Uterus (tissue), 4 donors: ENCODE data around the gene FBXO21. TPM values are rescaled to one million over a fixed set of nuclear protein-coding genes. Genes with fewer than 3 reads are reported as not detected.
"Not testable (repeated sequence)": the region's sequence is repeated elsewhere in the genome, so short reads cannot be mapped to it uniquely, and the experiment has no call there.

Source experiments
- DNase-seq, 2 donors: peaks; one replicate each; pipeline ENCODE4 v3.0.0-alpha.2; 2019 to 2020
- H3K27ac ChIP-seq, 2 donors: fragments of 200-600 bp; sonication (generic); 1 replicate in 1 of 2; 2 replicates in 1 of 2; pipeline ENCODE4 v1.5.1; 2016 to 2018
- H3K27me3 ChIP-seq, 2 donors: fragments of 200-600 bp; sonication (generic); one replicate each; pipeline ENCODE4 v1.5.1; 2018 to 2019; ENCODE audit warnings: control low read depth in 1 of 2
- H3K36me3 ChIP-seq, 2 donors: fragments of 200-600 bp; sonication (generic); one replicate each; pipeline ENCODE4 v1.5.1; 2019; ENCODE audit warnings: control low read depth in 1 of 2
- H3K4me1 ChIP-seq, 2 donors: fragments of 200-600 bp; sonication (generic); one replicate each; pipeline ENCODE4 v1.5.1; 2018 to 2019; ENCODE audit warnings: control low read depth in 1 of 2
- H3K4me3 ChIP-seq, 2 donors: fragments of 200-600 bp; sonication (generic); 1 replicate in 1 of 2; 2 replicates in 1 of 2; pipeline ENCODE4 v1.5.1; 2018 to 2019; ENCODE audit warnings: mild to moderate bottlenecking in 1 of 2
- H3K9me3 ChIP-seq, 2 donors: fragments of 200-600 bp; sonication (generic); one replicate each; pipeline ENCODE4 v1.5.1; 2019; ENCODE audit warnings: control low read depth in 1 of 2
- POLR2A ChIP-seq, 2 donors: fragments of 450-650 bp; IDR thresholded peaks; one replicate each; pipeline ENCODE4 v1.6.1; 2016; ENCODE audit warnings: antibody characterized with exemption in 2 of 2, mild to moderate bottlenecking in 1 of 2, moderate library complexity in 1 of 2
- intact Hi-C: fragments of 100-400 bp; cut with DNase I; formaldehyde crosslinking; loops from one replicate; pipeline ENCODE4 v1.15.1; 2023; ENCODE audit warnings: low total_unique reads
- total RNA-seq, 4 donors: library from RNA; depleted of rRNA in 3 of 4; stranded (reverse); fragments of >200 nt in 3 of 4; gene quantifications; one replicate each; pipeline versions ENCODE4 v1.1.0 to v1.2.4, GENCODE V29; 2014 to 2023
- TF ChIP-seq, protein P1 (sequence below), 4 experiments: fragments of 200-600 bp in 2 of 4; fragments of 450-650 bp in 2 of 4; sonication (generic) in 2 of 4; IDR thresholded peaks; one replicate each; pipeline ENCODE4 v1.5.1; 2016 to 2019; ENCODE audit warnings: antibody characterized with exemption in 4 of 4, mild to moderate bottlenecking in 2 of 4, moderate library complexity in 1 of 4
- donor health status: DM: yes; HTN: yes; CAD: no.

The FBXO21 gene
- total RNA-seq, 4 donors from 2014 or later = 66.2 to 152 (median 90.0) TPM

DNA sequence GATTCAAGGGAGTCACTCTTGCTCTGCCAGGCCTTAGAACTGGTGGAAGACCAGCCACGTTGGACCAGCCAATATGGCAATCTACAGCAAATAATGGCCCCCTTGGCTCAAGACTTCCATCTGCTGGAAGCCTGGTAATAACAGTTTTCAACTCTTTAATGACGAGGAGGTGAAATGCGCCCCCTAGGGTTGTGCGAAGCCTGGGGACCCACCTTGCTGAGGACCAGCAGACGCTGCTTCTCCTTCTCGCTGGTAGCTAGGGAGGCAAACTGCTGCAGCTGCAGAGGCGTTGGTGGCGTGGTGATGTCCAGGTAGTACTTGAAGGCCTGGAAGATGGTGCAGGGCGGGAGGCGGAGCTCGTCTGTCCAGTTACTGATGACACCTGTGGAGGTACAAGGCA lies 41.5 kb upstream of the FBXO21 start:
- Histone ChIP-seq H3K9me3 (no peaks in the 10 kb centered on the region), H3K36me3 (no peaks in the 10 kb centered on the region)

GRCh38 chr12:117228239-117228638 lies 38.0 kb upstream of the FBXO21 start:
- H3K4me1 ChIP-seq = no peaks in the 10 kb centered on the region
- H3K36me3 ChIP-seq = no peaks in the 10 kb centered on the region
- no peak for TF ChIP-seq POLR2A (IDR thresholded peaks at IDR 0.05)
- TF ChIP-seq, protein P1, sequence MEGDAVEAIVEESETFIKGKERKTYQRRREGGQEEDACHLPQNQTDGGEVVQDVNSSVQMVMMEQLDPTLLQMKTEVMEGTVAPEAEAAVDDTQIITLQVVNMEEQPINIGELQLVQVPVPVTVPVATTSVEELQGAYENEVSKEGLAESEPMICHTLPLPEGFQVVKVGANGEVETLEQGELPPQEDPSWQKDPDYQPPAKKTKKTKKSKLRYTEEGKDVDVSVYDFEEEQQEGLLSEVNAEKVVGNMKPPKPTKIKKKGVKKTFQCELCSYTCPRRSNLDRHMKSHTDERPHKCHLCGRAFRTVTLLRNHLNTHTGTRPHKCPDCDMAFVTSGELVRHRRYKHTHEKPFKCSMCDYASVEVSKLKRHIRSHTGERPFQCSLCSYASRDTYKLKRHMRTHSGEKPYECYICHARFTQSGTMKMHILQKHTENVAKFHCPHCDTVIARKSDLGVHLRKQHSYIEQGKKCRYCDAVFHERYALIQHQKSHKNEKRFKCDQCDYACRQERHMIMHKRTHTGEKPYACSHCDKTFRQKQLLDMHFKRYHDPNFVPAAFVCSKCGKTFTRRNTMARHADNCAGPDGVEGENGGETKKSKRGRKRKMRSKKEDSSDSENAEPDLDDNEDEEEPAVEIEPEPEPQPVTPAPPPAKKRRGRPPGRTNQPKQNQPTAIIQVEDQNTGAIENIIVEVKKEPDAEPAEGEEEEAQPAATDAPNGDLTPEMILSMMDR (IDR thresholded peaks at IDR 0.05) = no peak
- H3K27me3 ChIP-seq = no peaks in the 10 kb centered on the region
- H3K9me3 ChIP-seq = no peaks in the 10 kb centered on the region
- intact Hi-C loops = no loop called here
- H3K27ac ChIP-seq = no peak overlapping the region
- DNase-seq = no peak
- H3K4me3 ChIP-seq = no peak overlapping the region

More for the DNA sequence above, 41.5 kb upstream of the FBXO21 start:
- intact Hi-C loops = no loop called here
- no peak for TF ChIP-seq POLR2A (IDR thresholded peaks at IDR 0.05)
- TF ChIP-seq, protein P1 (IDR thresholded peaks at IDR 0.05) = no peak
- H3K27me3 ChIP-seq = no peaks in the 10 kb centered on the region
- H3K4me1 ChIP-seq = no peaks in the 10 kb centered on the region
- H3K4me3 ChIP-seq = no peak overlapping the region
- H3K27ac ChIP-seq = no peak overlapping the region
- no peak for DNase-seq

DNA sequence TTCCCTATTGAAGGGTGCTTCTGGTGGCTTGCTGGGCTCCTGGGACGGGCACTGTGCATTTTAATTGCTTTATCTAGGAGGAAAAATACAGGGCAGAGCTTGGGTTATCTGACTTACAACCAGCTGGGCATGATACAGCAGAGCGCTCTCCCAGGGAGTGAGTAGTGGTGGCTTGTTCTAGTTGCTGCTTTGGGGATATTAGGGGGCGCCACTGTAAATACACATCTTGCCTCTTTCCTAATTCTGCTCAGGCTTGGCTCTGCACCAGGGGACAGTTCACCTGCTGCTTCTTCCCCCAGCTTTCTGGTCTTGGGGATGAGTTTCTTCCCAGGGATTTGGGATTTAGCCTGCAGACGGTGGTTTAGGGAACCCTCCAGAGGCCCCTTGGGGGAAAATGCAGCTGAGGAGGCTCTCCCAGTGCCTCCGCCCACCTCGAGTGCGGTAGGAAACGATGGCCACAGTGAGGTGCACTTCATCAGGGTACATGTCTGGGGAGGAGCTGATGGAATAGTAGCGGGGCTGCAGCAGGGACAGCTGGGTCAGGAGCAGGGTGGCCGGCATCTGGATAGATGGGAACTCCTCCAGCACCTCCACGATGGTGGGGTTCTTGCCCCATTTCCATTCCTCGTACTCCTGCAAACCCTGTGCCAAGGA lies 36.9 kb upstream of the FBXO21 start:
- TF ChIP-seq, protein P1 (IDR thresholded peaks at IDR 0.05) = no peak
- TF ChIP-seq POLR2A (IDR thresholded peaks at IDR 0.05) = no peak
- intact Hi-C loops = no loop called here
- Histone ChIP-seq H3K9me3 (no peaks in the 10 kb centered on the region), H3K27ac (no peak overlapping the region), H3K27me3 (no peaks in the 10 kb centered on the region), H3K4me1 (no peaks in the 10 kb centered on the region), H3K36me3 (no peaks in the 10 kb centered on the region), H3K4me3 (no peak overlapping the region)
- no peak for DNase-seq

DNA sequence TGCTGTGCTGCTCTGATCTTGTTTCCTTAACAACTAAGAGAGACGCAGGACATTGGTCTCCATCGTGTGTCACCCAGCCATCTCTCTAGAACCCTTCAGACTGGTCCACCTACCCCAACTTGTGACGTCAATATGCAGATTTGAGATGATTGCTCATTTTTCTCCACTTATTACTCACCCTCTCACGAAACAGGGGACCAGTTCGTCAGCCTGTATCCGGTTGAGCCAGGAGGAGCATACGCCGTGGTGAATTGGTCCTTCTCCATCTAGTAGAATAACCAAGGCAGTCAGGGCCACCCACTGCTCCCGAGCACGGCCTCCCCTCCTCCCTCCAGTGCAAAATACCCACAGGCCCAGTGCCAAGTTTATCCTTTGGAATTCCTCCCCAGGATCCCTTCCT lies 36.2 kb upstream of the FBXO21 start:
- Histone ChIP-seq H3K36me3 (no peaks in the 10 kb centered on the region), H3K27me3 (no peaks in the 10 kb centered on the region), H3K9me3 (no peaks in the 10 kb centered on the region), H3K4me3 (no peak overlapping the region), H3K27ac (no peak overlapping the region), H3K4me1 (no peaks in the 10 kb centered on the region)
- TF ChIP-seq, protein P1 (IDR thresholded peaks at IDR 0.05) = no peak
- no peak for TF ChIP-seq POLR2A (IDR thresholded peaks at IDR 0.05)
- DNase-seq = no peak
- intact Hi-C loops = no loop called here

- Histone ChIP-seq H3K27me3 (no peaks in the 10 kb centered on the region), H3K27ac (no peak overlapping the region), H3K4me3 (no peak overlapping the region), H3K9me3 (no peaks in the 10 kb centered on the region), H3K4me1 (no peaks in the 10 kb centered on the region), H3K36me3 (no peaks in the 10 kb centered on the region)
- DNase-seq = no peak
- intact Hi-C loops = no loop called here
- TF ChIP-seq, protein P1 (IDR thresholded peaks at IDR 0.05) = no peak
- TF ChIP-seq POLR2A (IDR thresholded peaks at IDR 0.05) = no peak
These were observed 34.9 kb upstream of the FBXO21 start for GRCh38 chr12:117225179-117225578.

DNA sequence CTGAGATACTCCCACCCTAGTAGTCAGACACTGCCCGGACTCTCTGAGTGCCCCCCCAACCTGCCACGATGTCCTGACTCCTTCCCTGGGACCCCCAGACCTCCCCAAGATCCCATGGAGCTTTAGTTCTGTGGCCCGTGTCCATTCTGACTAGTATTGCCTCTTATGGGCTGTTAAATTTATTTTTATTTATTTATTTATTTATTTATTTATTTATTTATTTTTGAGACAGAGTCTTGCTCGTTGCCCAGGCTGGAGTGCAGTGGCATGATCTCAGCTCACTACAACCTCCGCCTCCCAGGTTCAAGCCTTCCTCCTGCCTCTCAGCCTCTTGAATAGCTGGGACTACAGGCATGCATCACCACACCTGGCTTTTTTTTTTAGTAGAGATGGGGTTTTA lies 30.7 kb upstream of the FBXO21 start:
- H3K27ac ChIP-seq, H3K4me1 ChIP-seq, H3K27me3 ChIP-seq, H3K9me3 ChIP-seq, intact Hi-C loops, H3K36me3 ChIP-seq, H3K4me3 ChIP-seq, DNase-seq: not testable (repeated sequence)
